ENCODE results near the gene USP3.

GRCh38 chr15:63572749-63573464, 68.5 kb downstream of the USP3 start:
- TF ChIP-seq CTCF (conservative IDR thresholded peaks at IDR 0.05 in 1 of 2, IDR thresholded peaks at IDR 0.05 in 1 of 2; ENCODE audit: low read depth in 1 of 2, low read length in 2 of 2) (no peak), EZH2 (IDR thresholded peaks at IDR 0.05; ENCODE audit: low read length, missing control alignments) (no peak)
